Liver (tissue), 9 donors: ENCODE measurements around the gene FAM3B. TPM values are rescaled to one million over a fixed set of nuclear protein-coding genes. Genes with fewer than 3 reads are reported as not detected.

Experiments used
- DNase-seq: peaks from one replicate; pipeline ENCODE4 v3.0.0-alpha.2; 2017; ENCODE audit warnings: low spot score
- H3K27ac ChIP-seq, 2 donors: one replicate each; pipeline ENCODE4 v1.7.0; 2013; ENCODE audit warnings: inconsistent platforms in 2 of 2, low read length in 2 of 2, control low read depth in 1 of 2, low read depth in 1 of 2, mild to moderate bottlenecking in 1 of 2
- H3K27me3 ChIP-seq, 4 donors: one replicate each; pipeline versions ENCODE4 v1.6.1 to v1.7.0; 2013; ENCODE audit warnings: low read length in 3 of 4, inconsistent platforms in 1 of 4, mild to moderate bottlenecking in 1 of 4, moderate library complexity in 1 of 4; ENCODE audit not compliant: control insufficient read depth in 4 of 4, insufficient read depth in 4 of 4
- H3K36me3 ChIP-seq, 4 donors: one replicate each; pipeline versions ENCODE4 v1.6.1 to v1.7.0; 2013; ENCODE audit warnings: low read length in 3 of 4, mild to moderate bottlenecking in 3 of 4, low read depth in 1 of 4, moderate library complexity in 1 of 4; ENCODE audit not compliant: control insufficient read depth in 4 of 4, insufficient read depth in 3 of 4
- H3K4me1 ChIP-seq, 4 donors: one replicate each; pipeline versions ENCODE4 v1.6.1 to v1.7.0; 2013; ENCODE audit warnings: low read length in 3 of 4, mild to moderate bottlenecking in 3 of 4, moderate library complexity in 1 of 4; ENCODE audit not compliant: control insufficient read depth in 4 of 4, insufficient read depth in 4 of 4
- H3K4me3 ChIP-seq, 3 donors: one replicate each; pipeline versions ENCODE4 v1.6.1 to v1.7.0; 2013; ENCODE audit warnings: low read length in 3 of 3, control low read depth in 1 of 3, low read depth in 1 of 3, mild to moderate bottlenecking in 1 of 3
- H3K9ac ChIP-seq, 2 donors: one replicate each; pipeline ENCODE4 v1.7.0; 2013; ENCODE audit warnings: low read length in 2 of 2, mild to moderate bottlenecking in 2 of 2, moderate library complexity in 2 of 2, control low read depth in 1 of 2, low read depth in 1 of 2
- H3K9me3 ChIP-seq, 4 donors: one replicate each; pipeline versions ENCODE4 v1.6.1 to v1.7.0; 2013; ENCODE audit warnings: low read length in 3 of 4; ENCODE audit not compliant: control insufficient read depth in 4 of 4
- ATF3 ChIP-seq: IDR thresholded peaks from 2 replicates; pipeline ENCODE4 v1.6.1; 2016; ENCODE audit warnings: antibody characterized with exemption
- CTCF ChIP-seq: fragments of 150-350 bp; IDR thresholded peaks from 2 replicates; pipeline ENCODE4 v1.5.1; 2017; ENCODE audit warnings: improper control_type of control experiment, low read depth, low read length; ENCODE audit not compliant: missing input control
- EGR1 ChIP-seq, 2 donors: IDR thresholded peaks; 2 replicates each; pipeline ENCODE4 v1.6.1; 2016 to 2018; ENCODE audit warnings: antibody characterized with exemption in 2 of 2, low read depth in 2 of 2
- FOXA1 ChIP-seq: IDR thresholded peaks from 2 replicates; pipeline ENCODE4 v1.6.1; 2016; ENCODE audit warnings: antibody characterized with exemption
- FOXA2 ChIP-seq: IDR thresholded peaks from 2 replicates; pipeline ENCODE4 v1.6.1; 2016; ENCODE audit warnings: antibody characterized with exemption
- GABPA ChIP-seq, 2 donors: IDR thresholded peaks in 1 of 2; conservative IDR thresholded peaks in 1 of 2; 2 replicates each; pipeline ENCODE4 v1.6.1; 2016; ENCODE audit warnings: antibody characterized with exemption in 2 of 2, mild to moderate bottlenecking in 1 of 2, moderate library complexity in 1 of 2
- HNF4A ChIP-seq, 2 donors: conservative IDR thresholded peaks; 2 replicates each; pipeline ENCODE4 v1.6.1; 2016; ENCODE audit warnings: antibody characterized with exemption in 2 of 2, mild to moderate bottlenecking in 2 of 2
- HNF4G ChIP-seq: IDR thresholded peaks from 2 replicates; pipeline ENCODE4 v1.6.1; 2016; ENCODE audit warnings: antibody characterized with exemption
- JUND ChIP-seq, 2 donors: IDR thresholded peaks; 2 replicates each; pipeline ENCODE4 v1.6.1; 2016; ENCODE audit warnings: antibody characterized with exemption in 2 of 2
- MAX ChIP-seq: IDR thresholded peaks from 2 replicates; pipeline ENCODE4 v1.6.1; 2016; ENCODE audit warnings: antibody characterized with exemption
- NR2F2 ChIP-seq: IDR thresholded peaks from 2 replicates; pipeline ENCODE4 v1.6.1; 2016; ENCODE audit warnings: antibody characterized with exemption
- RAD21 ChIP-seq, 2 donors: IDR thresholded peaks; 2 replicates each; pipeline ENCODE4 v1.6.1; 2016; ENCODE audit warnings: antibody characterized with exemption in 2 of 2, mild to moderate bottlenecking in 2 of 2
- REST ChIP-seq: IDR thresholded peaks from 2 replicates; pipeline ENCODE4 v1.6.1; 2016; ENCODE audit warnings: antibody characterized with exemption, mild to moderate bottlenecking
- RXRA ChIP-seq, 2 donors: IDR thresholded peaks; 2 replicates each; pipeline ENCODE4 v1.6.1; 2017 to 2018; ENCODE audit warnings: antibody characterized with exemption in 2 of 2, mild to moderate bottlenecking in 1 of 2
- SP1 ChIP-seq: IDR thresholded peaks from 2 replicates; pipeline ENCODE4 v1.6.1; 2018; ENCODE audit warnings: antibody characterized with exemption, mild to moderate bottlenecking
- TAF1 ChIP-seq: conservative IDR thresholded peaks from 2 replicates; pipeline ENCODE4 v1.6.1; 2016; ENCODE audit warnings: antibody characterized with exemption, mild to moderate bottlenecking
- YY1 ChIP-seq: IDR thresholded peaks from 2 replicates; pipeline ENCODE4 v1.6.1; 2016; ENCODE audit warnings: antibody characterized with exemption, mild to moderate bottlenecking
- ZBTB33 ChIP-seq: IDR thresholded peaks from 2 replicates; pipeline ENCODE4 v1.6.1; 2016; ENCODE audit warnings: antibody characterized with exemption
- WGBS: extraction: QIAGEN DNeasy Blood & Tissue Kit; methylation state at CpG from one replicate; pipeline ENCODE4 v1.1.7; 2013; 5-methylcytosine and 5-hydroxymethylcytosine counted together
- polyA plus RNA-seq, 2 donors: library from polyadenylated mRNA; stranded (reverse) in 1 of 2; unstranded in 1 of 2; fragments of 200-250 nt in 1 of 2; fragments of >200 nt in 1 of 2; fragmentation: Nextera tagmentation in 1 of 2; extraction: Ambion mirVana in 1 of 2; gene quantifications; one replicate each; pipeline versions ENCODE4 v1.2.1 to v1.2.3, GENCODE V29; 2013 to 2015
- total RNA-seq, 2 donors: library from RNA; depleted of rRNA; stranded (reverse); fragments of >200 nt; gene quantifications; one replicate each; pipeline ENCODE4 v1.2.3, GENCODE V29; 2014
- donor health status: healthy.
- donor health status: healthy.
- donor health status: healthy.
- donor health status: healthy.
- donor health status: healthy.

FAM3B gene
- total and polyA plus RNA-seq, 4 donors, result 0.72 to 18.2 (median 3.4) TPM

GRCh38 chr21:41403331-41403730 lies 86.7 kb downstream of the FAM3B start (continued):
- TF ChIP-seq EGR1 (IDR thresholded peaks at IDR 0.05; ENCODE audit: low read depth in 2 of 2) (no peak), HNF4G (no peak), CTCF (no peak), RXRA (IDR thresholded peaks at IDR 0.05) (no peak), GABPA (IDR thresholded peaks at IDR 0.05 in 1 of 2, conservative IDR thresholded peaks at IDR 0.05 in 1 of 2) (no peak), SP1 (no peak)

GRCh38 chr21:41403966-41404365 lies 87.4 kb downstream of the FAM3B start:
- peaks cover 0 to 5% (median 1%) of the 10 kb centered on the region in 4 donors for H3K36me3 ChIP-seq
- H3K27ac ChIP-seq, result no peak overlapping the region
- 95% methylated on average over 10 of the region's 10 CpGs for WGBS
- TF ChIP-seq RAD21 (IDR thresholded peaks at IDR 0.05) (no peak), SP1 (no peak), RXRA (IDR thresholded peaks at IDR 0.05) (no peak), FOXA1 (no peak), CTCF (no peak), ZBTB33 (no peak), EGR1 (IDR thresholded peaks at IDR 0.05; ENCODE audit: low read depth in 2 of 2) (no peak), FOXA2 (no peak)
- H3K27me3 ChIP-seq, result no peaks in the 10 kb centered on the region
- no peaks in the 10 kb centered on the region for H3K9me3 ChIP-seq
- no peak overlapping the region for H3K9ac ChIP-seq
- DNase-seq, result no peak
- no peaks in the 10 kb centered on the region for H3K4me1 ChIP-seq
- no peak overlapping the region for H3K4me3 ChIP-seq

- no peak for TF ChIP-seq YY1
- no peak for TF ChIP-seq JUND (IDR thresholded peaks at IDR 0.05)
- TF ChIP-seq NR2F2, result no peak
- TF ChIP-seq TAF1, result no peak
- no peak for TF ChIP-seq REST
- no peak for TF ChIP-seq HNF4A (conservative IDR thresholded peaks at IDR 0.05)
- TF ChIP-seq SP1, result no peak
- no peak for TF ChIP-seq ATF3
- no peak for TF ChIP-seq FOXA1
- no peak for TF ChIP-seq RXRA (IDR thresholded peaks at IDR 0.05)
- no peak for TF ChIP-seq MAX
- no peak for TF ChIP-seq RAD21 (IDR thresholded peaks at IDR 0.05)
- no peak for TF ChIP-seq FOXA2
- TF ChIP-seq GABPA (IDR thresholded peaks at IDR 0.05 in 1 of 2, conservative IDR thresholded peaks at IDR 0.05 in 1 of 2), result no peak
- Histone ChIP-seq H3K4me3 (no peak overlapping the region), H3K36me3 (peaks cover 0 to 5% (median 1%) of the 10 kb centered on the region in 4 donors), H3K9me3 (no peaks in the 10 kb centered on the region), H3K4me1 (no peaks in the 10 kb centered on the region), H3K27me3 (no peaks in the 10 kb centered on the region), H3K9ac (no peak overlapping the region), H3K27ac (no peak overlapping the region)
- WGBS, result 96% methylated on average over 4 of the region's 4 CpGs
- DNase-seq, result no peak
Observed at GRCh38 chr21:41405321-41405720, 88.7 kb downstream of the FAM3B start.
